Nucleus accumbens (tissue), 56 donors: ENCODE measurements around the gene GSE1.
"Not testable (repeated sequence)": the region's sequence is repeated elsewhere in the genome, so short reads cannot be mapped to it uniquely, and the experiment has no call there.

Source experiments
- DNase-seq, 56 donors: peaks; one replicate each; lab custom pipeline; 2025; lab: John Stamatoyannopoulos, UW

The GSE1 gene

GRCh38 chr16:85588562-85589503, 24.3 kb upstream of the GSE1 start:
- DNase-seq: no peak

GRCh38 chr16:85589688-85590505, 23.2 kb upstream of the GSE1 start:
- no peak for DNase-seq

- DNase-seq: no peak
These were observed 22.7 kb upstream of the GSE1 start for GRCh38 chr16:85590506-85590832.

- no peak for DNase-seq
These were observed 21.7 kb upstream of the GSE1 start for GRCh38 chr16:85591381-85591780.

- not testable (repeated sequence) for DNase-seq
These were observed 20.8 kb upstream of the GSE1 start for GRCh38 chr16:85592277-85592676.

- no peak for DNase-seq
These were observed 20.2 kb upstream of the GSE1 start for GRCh38 chr16:85592700-85593493.

GRCh38 chr16:85593494-85594221, 19.5 kb upstream of the GSE1 start:
- peak in 5 of 56 donors; percentile 14 to 37 (median 17) for DNase-seq

- DNase-seq: peak in 1 of 56 donors; percentile 25
These were observed 18.7 kb upstream of the GSE1 start for GRCh38 chr16:85594273-85594977.

GRCh38 chr16:85594978-85595661, 18.0 kb upstream of the GSE1 start:
- no peak for DNase-seq

GRCh38 chr16:85595812-85596502, 17.2 kb upstream of the GSE1 start:
- no peak for DNase-seq

- no peak for DNase-seq
These were observed 15.0 kb upstream of the GSE1 start for GRCh38 chr16:85598141-85598540.

- DNase-seq: no peak
These were observed 13.0 kb upstream of the GSE1 start for GRCh38 chr16:85600078-85600477.

- no peak for DNase-seq
These were observed 12.4 kb upstream of the GSE1 start for GRCh38 chr16:85600530-85601271.

- no peak for DNase-seq
These were observed 11.9 kb upstream of the GSE1 start for GRCh38 chr16:85601272-85601639.

- peak in 11 of 56 donors; percentile 3 to 58 (median 23) for DNase-seq
These were observed 11.3 kb upstream of the GSE1 start for GRCh38 chr16:85601730-85602401.

- no peak for DNase-seq
These were observed 10.5 kb upstream of the GSE1 start for GRCh38 chr16:85602402-85603202.
